Activated CD4-positive, alpha-beta T cell treated with anti-CD3 and anti-CD28 coated beads, Interleukin-2, amount 50 U/mL, for 48 hours (primary cell): ENCODE measurements around the gene RAB8B.
"Not testable (repeated sequence)": the region's sequence is repeated elsewhere in the genome, so short reads cannot be mapped to it uniquely, and the experiment has no call there.

ENCODE experiments used
- DNase-seq, 2 experiments: peaks; one replicate each; pipeline ENCODE4 v3.0.0-alpha.2; 2020

The RAB8B gene

DNA sequence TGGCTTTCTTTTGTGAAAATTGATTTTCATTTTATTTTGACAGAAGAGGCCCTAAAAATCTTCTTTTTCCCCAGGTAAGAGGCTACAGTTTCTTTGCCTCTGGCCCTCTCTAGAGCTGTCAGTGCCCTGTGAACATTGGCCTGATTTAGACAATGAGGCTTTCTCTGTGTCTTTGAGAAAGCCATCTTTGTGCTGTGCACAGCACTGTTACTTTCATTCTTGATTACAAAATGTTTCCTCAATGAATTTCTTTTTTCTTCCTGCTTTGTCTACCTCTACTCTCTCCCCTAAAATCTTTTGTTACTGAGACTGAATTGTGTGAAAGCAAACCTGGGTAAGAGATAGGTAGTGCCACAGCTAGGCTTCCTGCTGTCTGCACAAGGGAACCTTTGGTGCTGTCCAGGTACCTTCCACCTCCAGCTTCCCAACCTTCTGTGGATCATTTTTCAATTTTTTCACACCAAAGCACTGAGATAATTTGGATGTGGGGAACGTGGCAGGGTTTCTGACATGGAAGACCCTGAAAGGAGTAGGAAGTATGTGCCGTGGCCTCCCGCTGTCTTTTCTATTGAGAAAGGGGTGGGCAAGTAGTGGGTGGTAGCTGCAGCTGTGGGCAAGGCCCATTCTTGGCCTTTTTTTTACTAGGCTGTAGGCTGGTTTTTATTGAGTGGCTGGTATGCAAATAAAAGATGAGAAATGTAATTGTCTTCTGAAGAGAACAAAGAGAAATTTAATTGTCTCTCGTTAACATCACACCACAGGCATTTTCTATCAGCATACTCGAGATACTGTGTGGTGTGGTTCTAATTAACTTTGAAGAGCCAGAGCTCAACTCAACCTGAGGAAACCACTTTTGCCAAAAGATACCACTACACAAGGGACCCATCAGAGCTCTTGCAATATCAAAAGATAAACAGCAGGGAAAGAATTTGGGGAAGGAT, 21.0 kb downstream of the RAB8B start:
- DNase-seq = no peak

DNA sequence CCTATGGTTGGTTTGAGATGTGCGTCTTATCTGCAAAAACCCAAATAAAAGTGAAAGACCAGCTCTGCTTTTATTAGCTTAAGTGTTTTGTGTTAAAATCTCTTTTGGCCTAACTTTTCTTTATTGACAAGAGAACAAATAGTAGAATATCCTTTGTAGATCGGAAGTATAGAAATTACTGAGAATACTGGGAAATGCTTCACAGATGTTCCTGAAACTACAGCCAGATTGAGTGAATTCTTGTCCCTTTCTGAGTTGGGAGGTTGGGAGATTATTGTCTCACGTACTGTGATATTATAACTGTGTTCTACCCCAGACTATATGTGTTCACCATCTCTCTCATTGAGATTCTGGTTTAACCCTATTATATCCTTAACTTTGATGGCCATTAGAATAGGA, 21.7 kb downstream of the RAB8B start:
- DNase-seq = no peak

DNA sequence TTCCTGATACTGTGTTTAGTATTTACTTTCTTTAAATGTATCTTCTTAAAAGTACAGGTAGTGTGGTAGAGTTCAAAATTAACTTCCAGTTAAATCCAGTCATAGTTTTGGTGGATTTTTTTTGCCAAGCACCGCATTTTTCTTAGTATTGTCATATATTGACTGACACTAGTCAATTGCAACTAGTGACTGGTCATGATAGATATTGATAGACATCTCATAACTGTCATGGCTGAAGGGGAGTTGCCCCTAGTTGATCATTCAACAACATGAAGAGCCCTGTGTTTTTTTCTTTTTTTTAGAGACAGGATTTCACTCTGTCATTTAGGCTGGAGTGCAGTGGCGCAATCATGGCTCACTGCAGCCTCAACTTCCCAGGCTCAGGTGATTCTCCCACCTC, 22.1 kb downstream of the RAB8B start:
- no peak for DNase-seq

- DNase-seq = peak in 1 of 2 experiments; percentile 27
Measured at GRCh38 chr15:63212050-63213004, 22.9 kb downstream of the RAB8B start.

- DNase-seq = no peak
Measured at GRCh38 chr15:63218100-63218808, 28.8 kb downstream of the RAB8B start.

- no peak for DNase-seq
Measured at GRCh38 chr15:63219196-63219710, 29.8 kb downstream of the RAB8B start.

GRCh38 chr15:63221346-63221745, 31.9 kb downstream of the RAB8B start:
- no peak for DNase-seq

GRCh38 chr15:63223463-63223862, 34.1 kb downstream of the RAB8B start:
- no peak for DNase-seq

- DNase-seq = no peak
Measured at GRCh38 chr15:63225381-63225780, 36.0 kb downstream of the RAB8B start.

DNA sequence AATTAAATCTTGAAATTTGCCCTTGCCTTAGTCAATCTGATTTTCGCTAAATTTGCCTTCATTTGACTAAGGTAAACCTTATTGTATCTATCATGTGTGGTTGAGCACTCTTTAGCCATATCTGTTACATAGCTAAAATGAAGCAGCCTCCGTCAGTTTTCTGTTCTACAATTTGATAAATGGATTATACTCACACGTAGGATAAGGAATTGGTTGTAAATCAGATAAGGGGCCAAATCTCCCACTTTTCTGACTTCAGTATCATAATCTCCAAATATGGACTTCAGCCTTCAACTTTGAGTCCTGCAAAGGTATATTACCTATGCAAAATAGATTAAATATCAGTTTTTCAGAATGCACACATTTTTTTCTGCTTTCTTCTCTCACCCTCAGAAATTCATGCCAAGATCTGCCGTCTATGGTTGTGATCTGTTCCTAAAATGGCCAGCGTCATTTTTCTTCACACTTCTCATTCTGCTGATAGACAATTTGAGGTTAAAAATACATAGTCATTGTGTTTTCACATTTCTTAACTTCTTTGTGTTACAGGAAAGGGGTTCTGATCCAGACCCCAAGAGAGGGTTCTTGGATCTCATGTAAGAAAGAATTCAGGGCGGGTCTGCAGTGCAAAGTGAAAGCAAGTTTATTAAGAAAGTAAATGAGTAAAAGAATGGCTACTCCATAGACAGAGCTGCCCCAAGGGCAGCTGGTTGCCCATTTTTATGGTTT, 36.9 kb downstream of the RAB8B start:
- DNase-seq = no peak

- no peak for DNase-seq
Measured at GRCh38 chr15:63226966-63227401, 37.6 kb downstream of the RAB8B start.

GRCh38 chr15:63227689-63228088, 38.3 kb downstream of the RAB8B start:
- no peak for DNase-seq

DNA sequence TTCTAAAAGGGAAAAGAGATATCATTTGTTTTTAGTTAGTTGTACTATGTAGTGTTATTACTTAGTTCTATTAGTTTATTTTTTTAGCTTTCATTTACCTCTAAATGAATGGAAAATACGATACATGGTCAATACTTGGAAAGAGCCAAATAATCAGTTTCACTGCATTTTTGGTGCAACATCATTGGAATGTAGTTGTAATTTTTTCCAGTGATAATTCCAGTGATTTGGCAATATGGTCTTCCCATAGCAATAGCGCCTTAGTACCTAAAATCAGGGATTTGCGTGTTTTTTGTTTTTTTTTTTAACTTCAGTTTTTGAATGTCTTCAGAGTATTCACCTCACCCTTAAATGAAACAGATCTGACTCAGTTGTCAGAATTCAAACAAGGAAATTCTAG, 41.8 kb downstream of the RAB8B start:
- no peak for DNase-seq

- no peak for DNase-seq
Measured at GRCh38 chr15:63231706-63232105, 42.3 kb downstream of the RAB8B start.

DNA sequence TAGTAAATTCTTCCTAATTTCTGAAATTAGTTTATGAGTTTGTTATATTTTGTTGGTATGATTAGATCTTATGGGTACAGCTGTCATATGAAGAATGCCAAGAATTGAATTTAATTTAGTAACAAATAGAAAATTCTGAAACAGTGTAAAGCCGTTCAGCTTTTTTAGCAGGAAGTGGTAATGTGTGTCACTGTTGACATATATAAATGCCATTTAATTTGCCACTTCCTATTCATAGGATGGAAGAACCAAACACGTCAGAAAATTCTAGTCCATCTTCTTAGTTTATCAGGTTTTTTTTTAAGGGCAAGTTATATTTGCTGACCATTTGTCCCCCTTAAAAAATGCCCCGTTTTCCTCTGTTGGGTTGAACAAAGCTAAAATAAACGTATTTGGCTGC, 43.0 kb downstream of the RAB8B start:
- DNase-seq = no peak

GRCh38 chr15:63232943-63233342, 43.5 kb downstream of the RAB8B start:
- DNase-seq = no peak

GRCh38 chr15:63233667-63234423, 44.4 kb downstream of the RAB8B start:
- DNase-seq = no peak

GRCh38 chr15:63234451-63234870, 45.1 kb downstream of the RAB8B start:
- no peak for DNase-seq

GRCh38 chr15:63236272-63236671, 46.9 kb downstream of the RAB8B start:
- no peak for DNase-seq

- DNase-seq = not testable (repeated sequence)
Measured at GRCh38 chr15:63237086-63237485, 47.7 kb downstream of the RAB8B start.

DNA sequence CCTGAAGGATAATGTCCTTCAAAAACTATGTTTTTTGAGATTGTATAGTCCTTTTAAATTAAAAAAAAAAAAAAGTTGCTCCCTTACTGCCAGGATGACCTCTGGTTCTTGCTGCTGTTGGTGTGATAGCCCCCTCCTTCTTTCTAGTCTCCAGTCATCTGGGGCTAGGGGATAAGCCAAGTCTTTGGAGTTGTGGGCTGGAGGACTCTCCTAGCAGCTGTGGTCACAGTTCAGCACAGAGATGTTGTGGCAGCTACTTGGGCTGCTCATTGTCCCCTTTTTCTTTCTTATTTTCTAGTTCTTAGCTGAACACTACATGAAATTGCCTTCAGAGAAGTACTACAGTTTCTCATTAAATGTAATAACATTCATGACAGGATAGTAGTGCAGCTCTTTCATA, 48.8 kb downstream of the RAB8B start:
- no peak for DNase-seq
